Stimulated activated naive B cell treated with anti-CD40 and anti-IgM and Interleukin-4, amounts not matched to agents 10 μg/mL and 1 μg/mL and 100 μg/mL, for 72 hours (primary cell): ENCODE measurements around the gene ADGRG4.
"Not testable (repeated sequence)": the region's sequence is repeated elsewhere in the genome, so short reads cannot be mapped to it uniquely, and the experiment has no call there.

Source experiments
- ATAC-seq, 2 donors: fragments of 150-1000 bp; cut with Tn5 transposase; replicated peaks; 2 replicates each; pipeline ENCODE4 v1.10.0; 2021; ENCODE audit warnings: moderate library complexity in 1 of 2
- DNase-seq: peaks from one replicate; pipeline ENCODE4 v3.0.0; 2021
- H3K27ac Mint-ChIP-seq: one replicate; pipeline ENCODE4 v1.8.0; 2022; ENCODE audit warnings: mild to moderate bottlenecking, mixed read lengths
- H3K27me3 Mint-ChIP-seq, 2 donors: one replicate each; pipeline ENCODE4 v1.8.0; 2022; ENCODE audit warnings: mixed read lengths in 2 of 2
- H3K36me3 Mint-ChIP-seq, 2 donors: one replicate each; pipeline ENCODE4 v1.8.0; 2022; ENCODE audit warnings: mixed read lengths in 2 of 2, mild to moderate bottlenecking in 1 of 2
- H3K4me1 Mint-ChIP-seq, 2 donors: one replicate each; pipeline ENCODE4 v1.8.0; 2022; ENCODE audit warnings: mixed read lengths in 2 of 2, mild to moderate bottlenecking in 1 of 2
- H3K4me3 Mint-ChIP-seq, 2 donors: one replicate each; pipeline ENCODE4 v1.8.0; 2022; ENCODE audit warnings: mild to moderate bottlenecking in 2 of 2, mixed read lengths in 2 of 2, moderate library complexity in 1 of 2
- H3K9me3 Mint-ChIP-seq, 2 donors: one replicate each; pipeline ENCODE4 v1.8.0; 2022; ENCODE audit warnings: mixed read lengths in 2 of 2, mild to moderate bottlenecking in 1 of 2

Gene ADGRG4, protein sequence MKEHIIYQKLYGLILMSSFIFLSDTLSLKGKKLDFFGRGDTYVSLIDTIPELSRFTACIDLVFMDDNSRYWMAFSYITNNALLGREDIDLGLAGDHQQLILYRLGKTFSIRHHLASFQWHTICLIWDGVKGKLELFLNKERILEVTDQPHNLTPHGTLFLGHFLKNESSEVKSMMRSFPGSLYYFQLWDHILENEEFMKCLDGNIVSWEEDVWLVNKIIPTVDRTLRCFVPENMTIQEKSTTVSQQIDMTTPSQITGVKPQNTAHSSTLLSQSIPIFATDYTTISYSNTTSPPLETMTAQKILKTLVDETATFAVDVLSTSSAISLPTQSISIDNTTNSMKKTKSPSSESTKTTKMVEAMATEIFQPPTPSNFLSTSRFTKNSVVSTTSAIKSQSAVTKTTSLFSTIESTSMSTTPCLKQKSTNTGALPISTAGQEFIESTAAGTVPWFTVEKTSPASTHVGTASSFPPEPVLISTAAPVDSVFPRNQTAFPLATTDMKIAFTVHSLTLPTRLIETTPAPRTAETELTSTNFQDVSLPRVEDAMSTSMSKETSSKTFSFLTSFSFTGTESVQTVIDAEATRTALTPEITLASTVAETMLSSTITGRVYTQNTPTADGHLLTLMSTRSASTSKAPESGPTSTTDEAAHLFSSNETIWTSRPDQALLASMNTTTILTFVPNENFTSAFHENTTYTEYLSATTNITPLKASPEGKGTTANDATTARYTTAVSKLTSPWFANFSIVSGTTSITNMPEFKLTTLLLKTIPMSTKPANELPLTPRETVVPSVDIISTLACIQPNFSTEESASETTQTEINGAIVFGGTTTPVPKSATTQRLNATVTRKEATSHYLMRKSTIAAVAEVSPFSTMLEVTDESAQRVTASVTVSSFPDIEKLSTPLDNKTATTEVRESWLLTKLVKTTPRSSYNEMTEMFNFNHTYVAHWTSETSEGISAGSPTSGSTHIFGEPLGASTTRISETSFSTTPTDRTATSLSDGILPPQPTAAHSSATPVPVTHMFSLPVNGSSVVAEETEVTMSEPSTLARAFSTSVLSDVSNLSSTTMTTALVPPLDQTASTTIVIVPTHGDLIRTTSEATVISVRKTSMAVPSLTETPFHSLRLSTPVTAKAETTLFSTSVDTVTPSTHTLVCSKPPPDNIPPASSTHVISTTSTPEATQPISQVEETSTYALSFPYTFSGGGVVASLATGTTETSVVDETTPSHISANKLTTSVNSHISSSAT (N-terminal part only)

DNA sequence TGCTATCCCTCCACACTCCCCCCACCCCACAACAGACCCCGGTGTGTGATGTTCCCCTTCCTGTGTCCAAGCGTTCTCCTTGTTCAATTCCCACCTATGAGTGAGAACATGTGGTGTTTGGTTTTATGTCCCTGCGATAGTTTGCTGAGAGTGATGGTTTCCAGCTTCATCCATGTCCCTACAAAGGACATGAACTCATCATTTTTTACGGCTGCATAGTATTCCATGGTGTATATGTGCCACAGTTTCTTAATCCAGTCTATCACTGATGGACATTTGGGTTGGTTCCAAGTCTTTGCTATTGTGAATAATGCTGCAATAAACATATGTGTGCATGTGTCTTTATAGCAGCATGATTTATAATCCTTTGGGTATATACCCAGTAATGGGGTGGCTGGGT lies at the start of gene ADGRG4:
TSS of gene ADGRG4 (plus strand) at position 243 of the 400 bp plus-strand sequence. CDS start 7,815 bp downstream, outside the sequence.
- H3K4me1 Mint-ChIP-seq, H3K4me3 Mint-ChIP-seq, H3K27me3 Mint-ChIP-seq, H3K36me3 Mint-ChIP-seq, DNase-seq, H3K9me3 Mint-ChIP-seq, ATAC-seq, H3K27ac Mint-ChIP-seq: not testable (repeated sequence)

DNA sequence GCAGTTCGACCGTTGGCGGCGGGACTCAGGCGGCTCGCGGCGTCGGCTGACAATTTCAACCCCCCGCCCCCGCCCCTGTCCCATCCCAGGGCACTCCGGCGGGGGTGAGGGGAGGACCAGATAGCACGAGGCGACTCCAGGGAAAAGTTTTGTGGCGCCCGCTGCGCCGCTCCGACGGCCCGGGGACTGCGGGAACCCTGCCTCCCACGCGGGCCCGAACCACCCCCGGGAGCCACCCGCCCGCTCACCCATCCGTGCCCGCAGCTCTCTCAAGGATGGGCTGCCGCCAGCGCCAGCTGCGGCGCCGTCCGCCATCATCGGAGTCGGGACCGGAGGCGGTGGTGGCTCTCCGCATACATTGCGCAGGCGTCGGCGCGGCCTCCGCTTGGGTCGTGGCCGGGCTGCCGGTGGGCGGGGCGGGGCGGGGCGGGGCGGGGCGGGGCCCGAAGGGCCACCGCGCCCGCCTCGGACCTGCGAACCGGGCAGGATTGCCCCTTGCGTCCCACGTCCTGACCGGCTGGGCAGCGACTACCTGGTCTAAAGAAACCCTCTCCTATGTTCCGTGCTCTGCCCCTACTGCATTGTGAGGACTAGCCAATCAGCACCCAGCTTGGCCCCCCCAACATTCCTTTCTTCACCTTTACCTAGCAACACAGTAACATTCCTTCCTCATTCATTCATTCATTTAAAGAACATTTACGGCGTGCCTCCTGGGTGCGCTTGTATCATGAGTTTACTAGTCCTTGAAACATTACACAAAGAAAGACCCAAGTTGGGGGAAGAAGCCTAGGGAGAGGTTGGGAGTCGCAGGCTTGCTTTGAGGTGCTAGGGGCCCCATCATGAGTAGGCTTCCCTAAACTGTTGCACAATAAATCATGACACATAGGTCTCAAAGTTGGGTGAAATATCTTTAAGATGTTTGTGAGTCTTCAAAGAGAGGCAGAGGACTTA lies 49.4 kb upstream of the ADGRG4 start, which contains the start of gene MAP7D3:
TSS of gene MAP7D3 (minus strand) at position 360 of the 951 bp plus-strand sequence. CDS start at position 318, 42 bp downstream.
- Mint-ChIP-seq H3K27me3 (no peaks in the 10 kb centered on the region), H3K4me1 (peaks cover 2 to 10% of the 10 kb centered on the region in 2 donors), H3K9me3 (no peaks in the 10 kb centered on the region), H3K27ac (peak within 1 kb of the TSS; percentile 59), H3K4me3 (peak within 1 kb of the TSS; percentile 84 to 93), H3K36me3 (no peaks in the 10 kb centered on the region)
- DNase-seq = peak; percentile 40
- ATAC-seq = peak; percentile 91

DNA sequence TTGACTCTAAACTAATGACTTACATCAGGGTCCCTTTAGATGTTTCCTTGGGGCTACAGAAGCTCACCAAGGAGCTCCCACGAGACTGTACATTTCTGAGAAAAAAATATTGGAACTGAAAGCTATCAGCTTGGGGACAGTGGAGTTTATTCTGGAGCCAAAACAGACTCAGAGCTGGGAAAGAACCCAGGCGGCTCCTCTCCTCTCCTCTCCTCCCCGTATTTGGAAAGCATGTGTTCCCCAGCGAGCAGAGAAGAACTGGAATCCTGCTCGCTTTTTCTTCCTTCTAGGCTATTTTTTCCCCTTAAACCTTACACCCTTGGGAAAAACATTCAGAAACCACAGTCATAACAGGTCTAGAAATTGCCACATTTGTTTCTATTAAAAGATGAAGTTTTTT lies 45.2 kb upstream of the ADGRG4 start:
- ATAC-seq (no peak), DNase-seq (no peak)
- Mint-ChIP-seq H3K27ac (no peak overlapping the region), H3K9me3 (no peaks in the 10 kb centered on the region), H3K36me3 (no peaks in the 10 kb centered on the region), H3K4me1 (peaks cover 0 to 3% of the 10 kb centered on the region in 2 donors), H3K4me3 (no peak overlapping the region), H3K27me3 (peaks cover 0 to 7% of the 10 kb centered on the region in 2 donors)

DNA sequence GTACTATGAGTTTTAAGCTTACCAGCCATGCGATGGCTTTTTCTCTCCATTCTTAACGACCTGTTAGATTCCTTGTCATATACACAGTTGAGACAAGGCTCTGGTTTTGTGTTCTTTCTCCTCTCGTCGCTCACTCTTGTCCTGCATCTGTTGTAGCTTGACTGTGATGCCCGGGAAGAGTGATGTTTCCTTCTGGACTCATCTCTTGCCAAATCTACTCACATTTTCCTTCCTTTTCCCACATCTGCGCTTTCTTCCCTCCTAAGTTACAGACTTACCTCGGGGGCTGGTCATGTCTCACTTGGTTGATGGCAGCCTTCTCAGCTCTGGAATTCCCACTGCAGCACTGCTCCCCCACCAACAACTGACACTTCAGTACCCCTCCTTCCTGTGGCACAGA lies 44.7 kb upstream of the ADGRG4 start:
- no peak for ATAC-seq
- peaks cover 0 to 3% of the 10 kb centered on the region in 2 donors for H3K4me1 Mint-ChIP-seq
- H3K36me3 Mint-ChIP-seq = no peaks in the 10 kb centered on the region
- no peak overlapping the region for H3K4me3 Mint-ChIP-seq
- DNase-seq = no peak
- peak overlapping the region; percentile 4 for H3K27ac Mint-ChIP-seq
- H3K9me3 Mint-ChIP-seq = no peaks in the 10 kb centered on the region
- H3K27me3 Mint-ChIP-seq = peaks cover 0 to 7% of the 10 kb centered on the region in 2 donors

DNA sequence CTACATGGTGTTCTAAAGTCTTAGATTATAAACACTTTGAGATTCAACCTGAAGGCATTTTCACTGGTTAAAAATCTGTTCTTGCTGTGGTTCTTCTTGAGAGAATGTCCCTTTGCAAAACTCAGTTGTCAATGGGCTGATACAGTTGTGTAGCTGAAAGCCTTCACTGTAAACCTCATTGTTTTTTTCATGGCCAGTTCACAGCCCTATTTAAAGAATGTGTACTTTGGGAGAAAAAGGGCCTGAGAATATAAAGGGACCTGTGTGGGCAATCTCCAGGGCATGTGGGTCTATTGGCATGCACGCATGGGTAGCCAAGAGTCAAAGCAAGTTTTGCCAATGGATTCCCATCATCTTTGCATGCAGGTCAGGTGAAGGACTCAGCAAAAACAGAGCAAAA lies 41.8 kb upstream of the ADGRG4 start:
- peaks cover 0 to 3% of the 10 kb centered on the region in 2 donors for H3K4me1 Mint-ChIP-seq
- DNase-seq = no peak
- no peak overlapping the region for H3K27ac Mint-ChIP-seq
- no peaks in the 10 kb centered on the region for H3K36me3 Mint-ChIP-seq
- peaks cover 0 to 7% of the 10 kb centered on the region in 2 donors for H3K27me3 Mint-ChIP-seq
- no peak for ATAC-seq
- no peak overlapping the region for H3K4me3 Mint-ChIP-seq
- no peaks in the 10 kb centered on the region for H3K9me3 Mint-ChIP-seq

DNA sequence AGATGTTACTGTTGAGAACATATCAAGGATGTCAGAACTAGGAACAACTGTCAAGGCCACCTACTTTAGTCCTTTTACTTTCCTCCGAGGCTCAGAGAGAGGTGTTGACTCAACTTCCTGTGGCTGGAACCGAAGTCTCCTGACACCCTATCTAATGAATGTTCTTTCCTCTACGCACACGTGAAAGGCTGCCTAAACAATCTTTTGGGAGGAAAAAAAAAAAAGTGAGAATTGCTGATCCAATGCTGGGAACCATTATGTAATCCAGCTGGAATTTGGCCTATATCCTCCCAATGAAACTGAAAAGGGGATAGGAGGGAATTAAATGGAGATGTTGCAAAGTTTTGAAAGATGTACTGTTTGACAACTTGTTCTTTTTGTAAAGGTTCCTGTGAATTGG lies 41.2 kb upstream of the ADGRG4 start:
- no peak for ATAC-seq
- Mint-ChIP-seq H3K4me1 (peaks cover 0 to 3% of the 10 kb centered on the region in 2 donors), H3K27me3 (peaks cover 0 to 7% of the 10 kb centered on the region in 2 donors), H3K36me3 (no peaks in the 10 kb centered on the region), H3K4me3 (no peak overlapping the region), H3K27ac (no peak overlapping the region), H3K9me3 (no peaks in the 10 kb centered on the region)
- no peak for DNase-seq

DNA sequence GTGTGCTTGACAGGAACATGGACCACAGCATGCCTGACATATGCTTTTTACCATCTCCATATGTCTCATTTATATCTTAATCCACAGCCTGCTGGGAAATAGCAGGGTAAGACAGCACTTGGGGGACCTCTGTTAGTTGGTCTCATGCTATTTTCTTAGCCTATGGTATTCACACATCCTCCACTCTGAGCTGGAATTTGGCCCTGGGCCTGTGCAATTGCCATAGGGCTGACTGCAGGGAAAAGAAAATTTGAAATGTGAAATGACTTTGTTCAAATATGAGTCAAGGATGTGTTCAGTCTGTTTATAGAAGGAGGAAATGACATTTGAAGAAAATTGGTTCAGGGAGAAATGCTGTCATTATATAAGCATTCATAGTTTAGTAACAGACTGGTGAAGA lies 40.0 kb upstream of the ADGRG4 start:
- Mint-ChIP-seq H3K4me1 (peaks cover 0 to 3% of the 10 kb centered on the region in 2 donors), H3K36me3 (no peaks in the 10 kb centered on the region), H3K27ac (no peak overlapping the region), H3K9me3 (no peaks in the 10 kb centered on the region), H3K27me3 (peaks cover 0 to 7% of the 10 kb centered on the region in 2 donors), H3K4me3 (no peak overlapping the region)
- ATAC-seq (no peak), DNase-seq (no peak)

DNA sequence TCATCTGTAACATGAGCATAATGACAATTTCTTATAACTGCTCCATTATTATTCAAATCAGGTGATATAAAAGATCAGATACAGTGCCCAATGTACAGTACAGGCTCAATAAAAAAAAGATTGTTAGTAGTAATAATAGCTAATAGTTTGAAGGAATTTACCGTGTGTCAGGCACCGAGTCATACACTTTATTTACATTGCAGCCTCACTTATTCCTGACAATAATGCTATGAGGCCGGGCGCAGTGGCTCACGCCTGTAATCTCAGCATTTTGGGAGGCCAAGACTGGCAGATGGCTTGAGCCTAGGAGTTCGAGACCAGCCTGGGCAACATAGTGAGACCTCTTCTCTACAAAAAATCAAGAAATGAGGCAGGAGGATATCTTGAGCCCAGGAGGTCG lies 39.4 kb upstream of the ADGRG4 start:
- H3K4me1 Mint-ChIP-seq = peaks cover 0 to 3% of the 10 kb centered on the region in 2 donors
- H3K27ac Mint-ChIP-seq = no peak overlapping the region
- DNase-seq = no peak
- no peaks in the 10 kb centered on the region for H3K9me3 Mint-ChIP-seq
- no peak overlapping the region for H3K4me3 Mint-ChIP-seq
- H3K27me3 Mint-ChIP-seq = peaks cover 0 to 7% of the 10 kb centered on the region in 2 donors
- ATAC-seq = no peak
- H3K36me3 Mint-ChIP-seq = no peaks in the 10 kb centered on the region

DNA sequence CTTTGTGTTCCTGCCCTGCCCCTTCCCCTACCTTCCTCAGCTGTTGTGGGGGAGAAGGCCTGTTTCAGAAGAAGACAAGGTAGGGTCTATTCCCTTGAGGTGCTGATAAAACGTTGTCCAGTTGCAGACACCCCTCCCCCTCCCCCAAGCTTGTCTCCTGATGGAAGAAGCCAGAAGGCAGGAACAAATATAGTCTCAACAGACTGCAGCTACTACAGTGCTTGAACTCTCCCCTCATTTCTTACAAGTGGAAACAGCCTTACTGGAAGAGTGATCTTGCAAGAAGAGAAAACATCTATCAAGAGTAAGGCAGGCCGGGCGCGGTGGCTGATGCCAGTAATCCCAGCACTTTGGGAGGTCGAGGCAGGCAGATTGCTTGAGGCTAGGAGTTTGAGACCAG lies 38.5 kb upstream of the ADGRG4 start:
- Mint-ChIP-seq H3K27me3 (peaks cover 0 to 1% of the 10 kb centered on the region in 2 donors), H3K36me3 (no peaks in the 10 kb centered on the region), H3K4me3 (no peak overlapping the region), H3K27ac (no peak overlapping the region), H3K4me1 (peaks cover 0 to 3% of the 10 kb centered on the region in 2 donors), H3K9me3 (no peaks in the 10 kb centered on the region)
- DNase-seq (no peak), ATAC-seq (no peak)

DNA sequence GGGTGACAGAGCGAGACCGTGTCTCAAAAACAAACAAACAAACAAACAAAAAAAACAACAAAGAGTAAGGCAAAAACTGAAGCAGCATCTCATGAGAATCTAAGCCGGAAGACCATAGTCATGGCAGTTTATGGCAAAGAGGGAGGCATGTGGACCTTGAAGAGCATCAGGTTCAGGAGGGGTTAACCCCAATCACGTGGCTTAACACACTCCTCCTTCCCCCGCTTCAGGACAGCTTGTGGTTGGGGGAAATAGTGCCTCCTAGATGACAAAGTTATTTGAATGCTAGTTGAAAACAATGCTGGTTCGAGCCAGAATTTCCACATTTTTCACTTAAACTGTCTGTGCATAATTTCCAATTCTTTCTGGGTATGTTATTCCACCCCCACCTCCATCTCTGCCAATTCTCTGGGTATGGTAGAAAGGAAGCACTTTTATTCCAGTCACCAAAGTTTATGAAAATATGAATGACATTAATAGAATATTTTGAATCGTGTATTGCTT lies 37.9 kb upstream of the ADGRG4 start:
- Mint-ChIP-seq H3K36me3 (no peaks in the 10 kb centered on the region), H3K27ac (no peak overlapping the region), H3K9me3 (no peaks in the 10 kb centered on the region), H3K4me3 (no peak overlapping the region), H3K27me3 (no peaks in the 10 kb centered on the region), H3K4me1 (peaks cover 0 to 3% of the 10 kb centered on the region in 2 donors)
- ATAC-seq = no peak
- DNase-seq = no peak

DNA sequence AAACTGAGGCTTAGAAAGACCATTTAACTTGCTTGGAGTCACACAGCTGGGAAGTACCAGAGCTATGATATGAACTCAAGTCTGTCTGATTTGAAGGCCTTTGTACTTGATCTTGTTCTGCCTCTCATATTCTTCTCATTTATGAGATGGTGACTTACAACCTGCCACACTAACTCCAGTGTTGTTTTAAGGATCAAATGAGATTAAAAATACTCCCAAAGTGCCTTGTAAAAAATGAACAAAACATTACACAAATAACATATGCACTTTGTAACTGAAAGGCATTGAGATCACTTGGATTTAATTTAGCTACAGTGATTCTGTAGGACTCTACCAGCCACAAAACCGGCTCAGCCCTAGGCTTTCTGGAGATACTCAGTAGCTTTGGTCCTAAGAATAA lies 33.9 kb upstream of the ADGRG4 start:
- Mint-ChIP-seq H3K27ac (no peak overlapping the region), H3K9me3 (no peaks in the 10 kb centered on the region), H3K4me3 (no peak overlapping the region), H3K27me3 (no peaks in the 10 kb centered on the region), H3K4me1 (peaks cover 3 to 5% of the 10 kb centered on the region in 2 donors), H3K36me3 (no peaks in the 10 kb centered on the region)
- no peak for DNase-seq
- ATAC-seq = no peak

DNA sequence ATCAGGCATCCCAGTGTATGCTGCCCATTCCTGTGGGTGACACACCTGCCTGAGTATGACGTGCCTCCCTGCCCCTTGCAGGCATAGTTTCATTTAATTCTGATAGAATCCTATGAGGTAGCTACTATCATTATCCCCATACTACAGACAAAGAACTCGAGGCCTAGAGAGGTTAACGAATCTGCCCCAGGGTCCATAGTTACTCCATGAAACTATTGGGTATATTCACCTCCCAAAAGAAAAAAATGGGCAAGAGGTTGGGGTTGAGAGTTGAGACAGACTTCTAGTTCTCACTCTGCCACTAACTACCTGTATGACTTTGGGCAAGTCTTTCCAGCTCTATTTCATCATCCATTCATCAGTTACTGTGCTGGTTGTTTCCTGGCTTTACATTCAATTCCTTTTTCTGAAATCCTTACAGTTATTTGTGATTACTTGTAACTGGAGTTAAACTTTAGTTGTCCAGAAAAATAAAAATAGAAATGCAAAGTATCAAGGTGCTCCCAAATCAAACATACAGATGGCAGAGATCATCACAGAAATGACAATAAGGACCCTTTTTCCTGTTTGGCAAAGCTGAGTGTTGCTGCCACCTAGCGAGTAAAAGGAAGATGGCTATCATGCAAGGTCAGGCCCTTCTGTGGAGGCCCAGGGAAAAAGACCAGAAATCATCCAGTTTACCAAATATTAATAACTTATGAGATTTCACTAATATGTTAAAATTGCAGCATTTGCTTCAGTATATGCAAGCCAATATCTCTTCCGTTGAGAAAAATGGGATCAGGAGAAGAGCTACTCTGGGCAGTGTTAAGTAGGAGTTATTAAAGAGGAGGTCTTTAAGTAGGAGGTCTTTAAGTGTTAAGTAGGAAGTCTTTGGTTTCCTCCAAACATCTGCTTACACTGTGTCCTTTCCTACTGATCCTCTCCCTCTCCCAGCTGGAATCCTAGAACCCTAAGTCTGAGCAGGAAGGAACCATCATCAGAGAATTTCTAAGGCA lies 32.4 kb upstream of the ADGRG4 start:
- Mint-ChIP-seq H3K27ac (no peak overlapping the region), H3K4me1 (peaks cover 4 to 5% of the 10 kb centered on the region in 2 donors), H3K4me3 (no peak overlapping the region), H3K27me3 (no peaks in the 10 kb centered on the region), H3K9me3 (no peaks in the 10 kb centered on the region), H3K36me3 (no peaks in the 10 kb centered on the region)
- ATAC-seq = peak in 1 of 2 donors; percentile 72
- peak; percentile 13 for DNase-seq
